WTC11 (cell line): ENCODE results near the gene TRMT2A. TPM values are rescaled to one million over a fixed set of nuclear protein-coding genes. Genes with fewer than 3 reads are reported as not detected.

ENCODE experiments used
- ATAC-seq: fragments of 200-7000 bp; cut with Tn5 transposase; 2 replicates; pipeline ENCODE4 v1.10.0; 2021; ENCODE audit warnings: mild to moderate bottlenecking, moderate library complexity
- CTCF ChIA-PET: fragments of 300-600 bp; sonication (Branson Sonifier 250); formaldehyde crosslinking; loops from one replicate; lab custom pipeline; 2021; ENCODE audit warnings: antibody characterized with exemption; lab: Charles Lee
- POLR2A ChIA-PET: fragments of 350-600 bp; sonication (Branson Sonifier 250); formaldehyde crosslinking; loops from one replicate; lab custom pipeline; 2021; ENCODE audit warnings: antibody characterized with exemption; lab: Charles Lee
- DNase-seq: peaks from one replicate; pipeline ENCODE4 v3.0.0; 2021; ENCODE audit warnings: low spot score
- H3K27ac Mint-ChIP-seq: 2 replicates; pipeline ENCODE4 v1.8.0; 2021; ENCODE audit warnings: mixed read lengths
- H3K27me3 Mint-ChIP-seq: 2 replicates; pipeline ENCODE4 v1.8.0; 2021; ENCODE audit warnings: low read depth, mild to moderate bottlenecking, moderate library complexity, mixed read lengths
- H3K36me3 Mint-ChIP-seq: 2 replicates; pipeline ENCODE4 v1.8.0; 2021; ENCODE audit warnings: mixed read lengths
- H3K4me1 Mint-ChIP-seq: 2 replicates; pipeline ENCODE4 v1.8.0; 2022; ENCODE audit warnings: mixed read lengths
- H3K4me3 Mint-ChIP-seq: 2 replicates; pipeline ENCODE4 v1.8.0; 2021; ENCODE audit warnings: mild to moderate bottlenecking, moderate library complexity, mixed read lengths
- H3K9me3 Mint-ChIP-seq: 2 replicates; pipeline ENCODE4 v1.8.0; 2021; ENCODE audit warnings: mixed read lengths
- AFF4 ChIP-seq: sonication (generic); formaldehyde crosslinking; IDR thresholded peaks from 2 replicates; pipeline ENCODE4 v1.8.1; 2023; ENCODE audit warnings: mild to moderate bottlenecking, missing genetic modification reagents, borderline replicate concordance
- ATF1 ChIP-seq: sonication (generic); formaldehyde crosslinking; IDR thresholded peaks from 2 replicates; pipeline ENCODE4 v1.8.1; 2023; ENCODE audit warnings: mild to moderate bottlenecking, moderate library complexity, missing genetic modification reagents
- ATF6 ChIP-seq: sonication (generic); formaldehyde crosslinking; IDR thresholded peaks from 2 replicates; pipeline ENCODE4 v1.8.1; 2023; ENCODE audit warnings: mild to moderate bottlenecking, missing genetic modification reagents
- CBFB ChIP-seq: sonication (generic); formaldehyde crosslinking; IDR thresholded peaks from 2 replicates; pipeline ENCODE4 v1.8.1; 2022; ENCODE audit warnings: mild to moderate bottlenecking, low read depth, missing genetic modification reagents
- CREB1 ChIP-seq: sonication (generic); formaldehyde crosslinking; IDR thresholded peaks from 2 replicates; pipeline ENCODE4 v1.8.0; 2023; ENCODE audit warnings: mild to moderate bottlenecking, missing genetic modification reagents
- EMX1 ChIP-seq: fragments of 250-450 bp; sonication (Bioruptor Pico); IDR thresholded peaks from 2 replicates; pipeline ENCODE4 v1.8.0; 2021; ENCODE audit warnings: mild to moderate bottlenecking
- FOXP4 ChIP-seq: sonication (generic); formaldehyde crosslinking; IDR thresholded peaks from 2 replicates; pipeline ENCODE4 v1.8.0; 2022; ENCODE audit warnings: mild to moderate bottlenecking, missing genetic modification reagents
- IRF2 ChIP-seq: sonication (generic); formaldehyde crosslinking; IDR thresholded peaks from 2 replicates; pipeline ENCODE4 v1.8.0; 2022; ENCODE audit warnings: low read depth, missing genetic modification reagents, borderline replicate concordance
- JUN ChIP-seq: sonication (generic); formaldehyde crosslinking; IDR thresholded peaks from 2 replicates; pipeline ENCODE4 v1.8.0; 2023; ENCODE audit warnings: mild to moderate bottlenecking, missing genetic modification reagents
- KAT7 ChIP-seq: sonication (generic); formaldehyde crosslinking; IDR thresholded peaks from 2 replicates; pipeline ENCODE4 v1.8.1; 2023; ENCODE audit warnings: missing genetic modification reagents, mild to moderate bottlenecking, borderline replicate concordance
- RELA ChIP-seq: sonication (generic); formaldehyde crosslinking; IDR thresholded peaks from 2 replicates; pipeline ENCODE4 v1.8.1; 2022; ENCODE audit warnings: missing genetic modification reagents, mild to moderate bottlenecking, borderline replicate concordance
- STAT6 ChIP-seq: sonication (generic); formaldehyde crosslinking; conservative IDR thresholded peaks from 2 replicates; pipeline ENCODE4 v1.8.1; 2023; ENCODE audit warnings: mild to moderate bottlenecking, low read depth, missing genetic modification reagents, moderate library complexity
- TEAD1 ChIP-seq: sonication (generic); formaldehyde crosslinking; IDR thresholded peaks from 2 replicates; pipeline ENCODE4 v1.8.0; 2022; ENCODE audit warnings: mild to moderate bottlenecking, missing genetic modification reagents
- ZBTB21 ChIP-seq: sonication (generic); formaldehyde crosslinking; IDR thresholded peaks from 2 replicates; pipeline ENCODE4 v1.8.1; 2023; ENCODE audit warnings: mild to moderate bottlenecking, missing genetic modification reagents, borderline replicate concordance
- ZMAT4 ChIP-seq: fragments of 250-450 bp; sonication (Bioruptor Pico); IDR thresholded peaks from 2 replicates; pipeline ENCODE4 v1.9.0; 2021; ENCODE audit warnings: mild to moderate bottlenecking
- total RNA-seq: library from RNA; stranded (reverse); gene quantifications from 3 replicates; pipeline ENCODE4 v1.2.3, GENCODE V29; 2021

TRMT2A gene
- total RNA-seq, 1 experiment from 2014 or later, result 68.6 TPM

- Mint-ChIP-seq H3K4me3 (no peak overlapping the region), H3K4me1 (no peaks in the 10 kb centered on the region)
- no peak for TF ChIP-seq ATF6 (CRISPR knock-in tag)
- TF ChIP-seq EMX1 (CRISPR knock-in tag), result no peak
- no peak for TF ChIP-seq JUN (CRISPR knock-in tag)
- no peak for TF ChIP-seq STAT6 (CRISPR knock-in tag)
- no peak for TF ChIP-seq ATF1 (CRISPR knock-in tag)
- TF ChIP-seq TEAD1 (CRISPR knock-in tag), result no peak
- TF ChIP-seq, all 79 proteins: peak for 0
- CTCF ChIA-PET, result no interaction called here
- ATAC-seq, result no peak
- POLR2A ChIA-PET, result no interaction called here
- DNase-seq, result no peak
- H3K27me3 Mint-ChIP-seq, result peaks cover 5% of the 10 kb centered on the region
- H3K36me3 Mint-ChIP-seq, result no peaks in the 10 kb centered on the region
- no peak overlapping the region for H3K27ac Mint-ChIP-seq
- H3K9me3 Mint-ChIP-seq, result no peaks in the 10 kb centered on the region
Observed at GRCh38 chr22:20064140-20064480, 52.9 kb downstream of the TRMT2A start.

- no peaks in the 10 kb centered on the region for H3K4me1 Mint-ChIP-seq
- TF ChIP-seq CBFB, result no peak
- no peak for TF ChIP-seq ZMAT4 (CRISPR knock-in tag)
- no peak for TF ChIP-seq RELA (CRISPR knock-in tag)
- TF ChIP-seq AFF4 (CRISPR knock-in tag), result no peak
- TF ChIP-seq KAT7 (CRISPR knock-in tag), result no peak
- TF ChIP-seq STAT6 (CRISPR knock-in tag), result no peak
- no peak for TF ChIP-seq TEAD1 (CRISPR knock-in tag)
- TF ChIP-seq IRF2, result no peak
- TF ChIP-seq ZBTB21 (CRISPR knock-in tag), result no peak
- no peak for TF ChIP-seq CREB1 (CRISPR knock-in tag)
- no peak for TF ChIP-seq FOXP4 (CRISPR knock-in tag)
- ATAC-seq (peak; percentile 67), DNase-seq (no peak)
- CTCF ChIA-PET, result interaction anchor here (0.7 kb wide), 1 partner anchor 11 kb away, joined by 3 read pairs; no protein-coding TSS in a partner anchor
- no peak overlapping the region for H3K27ac Mint-ChIP-seq
- H3K9me3 Mint-ChIP-seq, result no peaks in the 10 kb centered on the region
- no peaks in the 10 kb centered on the region for H3K36me3 Mint-ChIP-seq
- no peaks in the 10 kb centered on the region; the same call in 1 of the 2 replicates for H3K27me3 Mint-ChIP-seq
- H3K4me3 Mint-ChIP-seq, result no peak overlapping the region
- POLR2A ChIA-PET, result no interaction called here
Observed at GRCh38 chr22:20063271-20064139, 53.5 kb downstream of the TRMT2A start.
